PFSK-1 (cell line): ENCODE results near the gene SLC7A6.

Experiments
- FOXP2 ChIP-seq: optimal IDR thresholded peaks from 2 replicates; pipeline ENCODE3; 2011; ENCODE audit warnings: borderline replicate concordance, control low read depth, inconsistent platforms; ENCODE audit not compliant: insufficient read depth; ENCODE audit errors: extremely low read length, extremely low read depth
- SIN3A ChIP-seq: IDR thresholded peaks from 2 replicates; pipeline ENCODE4 v1.6.1; 2012; ENCODE audit warnings: mild to moderate bottlenecking, low read length, moderate library complexity, borderline replicate concordance; ENCODE audit not compliant: insufficient read depth
- TAF1 ChIP-seq: IDR thresholded peaks from 2 replicates; pipeline ENCODE4 v1.6.1; 2012; ENCODE audit warnings: low read length, control low read depth, borderline replicate concordance; ENCODE audit not compliant: insufficient read depth
- TF ChIP-seq, protein P1 (sequence below), 2 experiments: IDR thresholded peaks; 2 replicates each; pipeline versions ENCODE4 v1.6.1 to v1.8.0; 2011 to 2012; ENCODE audit warnings: low read depth in 2 of 2, low read length in 2 of 2, control low read depth in 1 of 2, inconsistent platforms in 1 of 2, mild to moderate bottlenecking in 1 of 2, moderate library complexity in 1 of 2; ENCODE audit not compliant: insufficient read depth in 1 of 2

DNA sequence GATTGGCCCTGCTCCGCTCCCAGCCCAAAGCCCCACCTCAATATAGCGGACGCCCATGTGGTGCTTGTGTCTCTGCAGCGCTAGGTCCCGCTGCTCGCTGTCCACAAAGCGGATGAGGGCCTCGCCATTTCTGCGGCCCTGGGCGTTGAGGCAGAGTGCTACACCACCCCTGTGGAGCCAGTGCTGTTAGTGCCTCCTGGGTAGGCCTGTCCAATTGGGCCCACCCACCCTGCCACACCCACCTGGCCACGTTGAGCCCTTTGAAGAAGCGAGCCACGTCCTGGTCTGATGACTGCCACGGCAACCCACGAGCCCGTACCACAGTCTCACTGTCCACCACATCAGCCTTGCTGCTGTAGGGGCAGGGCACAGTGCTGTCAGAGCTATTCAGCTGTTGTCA is 32.0 kb upstream of the SLC7A6 start:
- TF ChIP-seq SIN3A (no peak), TAF1 (no peak), FOXP2 (no peak)
- TF ChIP-seq, protein P1, sequence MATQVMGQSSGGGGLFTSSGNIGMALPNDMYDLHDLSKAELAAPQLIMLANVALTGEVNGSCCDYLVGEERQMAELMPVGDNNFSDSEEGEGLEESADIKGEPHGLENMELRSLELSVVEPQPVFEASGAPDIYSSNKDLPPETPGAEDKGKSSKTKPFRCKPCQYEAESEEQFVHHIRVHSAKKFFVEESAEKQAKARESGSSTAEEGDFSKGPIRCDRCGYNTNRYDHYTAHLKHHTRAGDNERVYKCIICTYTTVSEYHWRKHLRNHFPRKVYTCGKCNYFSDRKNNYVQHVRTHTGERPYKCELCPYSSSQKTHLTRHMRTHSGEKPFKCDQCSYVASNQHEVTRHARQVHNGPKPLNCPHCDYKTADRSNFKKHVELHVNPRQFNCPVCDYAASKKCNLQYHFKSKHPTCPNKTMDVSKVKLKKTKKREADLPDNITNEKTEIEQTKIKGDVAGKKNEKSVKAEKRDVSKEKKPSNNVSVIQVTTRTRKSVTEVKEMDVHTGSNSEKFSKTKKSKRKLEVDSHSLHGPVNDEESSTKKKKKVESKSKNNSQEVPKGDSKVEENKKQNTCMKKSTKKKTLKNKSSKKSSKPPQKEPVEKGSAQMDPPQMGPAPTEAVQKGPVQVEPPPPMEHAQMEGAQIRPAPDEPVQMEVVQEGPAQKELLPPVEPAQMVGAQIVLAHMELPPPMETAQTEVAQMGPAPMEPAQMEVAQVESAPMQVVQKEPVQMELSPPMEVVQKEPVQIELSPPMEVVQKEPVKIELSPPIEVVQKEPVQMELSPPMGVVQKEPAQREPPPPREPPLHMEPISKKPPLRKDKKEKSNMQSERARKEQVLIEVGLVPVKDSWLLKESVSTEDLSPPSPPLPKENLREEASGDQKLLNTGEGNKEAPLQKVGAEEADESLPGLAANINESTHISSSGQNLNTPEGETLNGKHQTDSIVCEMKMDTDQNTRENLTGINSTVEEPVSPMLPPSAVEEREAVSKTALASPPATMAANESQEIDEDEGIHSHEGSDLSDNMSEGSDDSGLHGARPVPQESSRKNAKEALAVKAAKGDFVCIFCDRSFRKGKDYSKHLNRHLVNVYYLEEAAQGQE (IDR thresholded peaks at IDR 0.05; ENCODE audit: insufficient read depth in 1 of 2, low read depth in 2 of 2, low read length in 2 of 2), result no peak
